Measurements from ENCODE around the gene ZNF618. TPM values are rescaled to one million over a fixed set of nuclear protein-coding genes. Genes with fewer than 3 reads are reported as not detected.

The ZNF618 gene
- total and polyA plus RNA-seq, 2 experiments from 2014 or later = 12.1 to 22.1 TPM

DNA sequence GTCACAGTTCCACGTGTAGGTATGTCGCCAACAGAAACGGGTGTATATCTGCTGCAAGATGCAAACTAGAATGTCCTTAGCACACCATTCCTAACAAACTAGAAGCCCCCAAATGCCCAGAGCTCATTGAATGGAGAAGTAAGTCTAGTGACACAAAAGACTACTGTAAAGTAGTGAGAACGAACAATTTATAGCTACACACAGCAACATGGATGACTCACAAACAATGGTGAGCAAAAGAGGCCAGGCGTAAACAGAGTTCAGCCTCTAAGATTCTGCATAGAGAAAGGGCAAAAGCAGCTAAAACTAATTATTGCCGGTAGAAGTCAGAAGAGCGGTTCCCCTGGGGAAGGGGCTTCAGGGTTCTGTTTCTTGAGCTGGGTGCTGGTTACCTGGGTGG lies 127.2 kb downstream of the ZNF618 start (continued):
- TF ChIP-seq ZNF462 (CRISPR knock-in tag; IDR thresholded peaks at IDR 0.05) (no peak), STAT1 (IDR thresholded peaks at IDR 0.05; ENCODE audit: unreplicated experiment) (no peak), JUNB (IDR thresholded peaks at IDR 0.05; ENCODE audit: unreplicated experiment) (no peak)
- TF ChIP-seq, protein P1, sequence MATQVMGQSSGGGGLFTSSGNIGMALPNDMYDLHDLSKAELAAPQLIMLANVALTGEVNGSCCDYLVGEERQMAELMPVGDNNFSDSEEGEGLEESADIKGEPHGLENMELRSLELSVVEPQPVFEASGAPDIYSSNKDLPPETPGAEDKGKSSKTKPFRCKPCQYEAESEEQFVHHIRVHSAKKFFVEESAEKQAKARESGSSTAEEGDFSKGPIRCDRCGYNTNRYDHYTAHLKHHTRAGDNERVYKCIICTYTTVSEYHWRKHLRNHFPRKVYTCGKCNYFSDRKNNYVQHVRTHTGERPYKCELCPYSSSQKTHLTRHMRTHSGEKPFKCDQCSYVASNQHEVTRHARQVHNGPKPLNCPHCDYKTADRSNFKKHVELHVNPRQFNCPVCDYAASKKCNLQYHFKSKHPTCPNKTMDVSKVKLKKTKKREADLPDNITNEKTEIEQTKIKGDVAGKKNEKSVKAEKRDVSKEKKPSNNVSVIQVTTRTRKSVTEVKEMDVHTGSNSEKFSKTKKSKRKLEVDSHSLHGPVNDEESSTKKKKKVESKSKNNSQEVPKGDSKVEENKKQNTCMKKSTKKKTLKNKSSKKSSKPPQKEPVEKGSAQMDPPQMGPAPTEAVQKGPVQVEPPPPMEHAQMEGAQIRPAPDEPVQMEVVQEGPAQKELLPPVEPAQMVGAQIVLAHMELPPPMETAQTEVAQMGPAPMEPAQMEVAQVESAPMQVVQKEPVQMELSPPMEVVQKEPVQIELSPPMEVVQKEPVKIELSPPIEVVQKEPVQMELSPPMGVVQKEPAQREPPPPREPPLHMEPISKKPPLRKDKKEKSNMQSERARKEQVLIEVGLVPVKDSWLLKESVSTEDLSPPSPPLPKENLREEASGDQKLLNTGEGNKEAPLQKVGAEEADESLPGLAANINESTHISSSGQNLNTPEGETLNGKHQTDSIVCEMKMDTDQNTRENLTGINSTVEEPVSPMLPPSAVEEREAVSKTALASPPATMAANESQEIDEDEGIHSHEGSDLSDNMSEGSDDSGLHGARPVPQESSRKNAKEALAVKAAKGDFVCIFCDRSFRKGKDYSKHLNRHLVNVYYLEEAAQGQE (IDR thresholded peaks at IDR 0.05; ENCODE audit: unreplicated experiment) = no peak

DNA sequence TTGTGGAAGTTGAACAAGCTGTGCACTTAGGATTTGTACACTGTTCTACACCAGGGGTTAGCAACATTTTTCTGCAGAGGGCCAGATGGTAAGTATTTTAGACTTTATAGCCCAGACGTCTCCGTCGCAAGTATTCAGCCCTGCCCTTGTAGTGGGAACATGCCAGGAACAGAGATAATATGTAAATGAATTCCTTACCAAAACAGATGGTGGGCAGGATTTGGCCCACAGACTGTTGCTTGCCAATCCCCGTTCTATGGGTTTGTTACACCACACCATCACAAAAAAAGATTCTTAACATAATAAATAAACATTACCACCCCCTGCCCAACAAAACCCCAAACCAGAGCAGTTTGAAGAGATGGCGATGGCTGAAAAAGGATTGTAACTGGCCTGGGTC lies 127.6 kb downstream of the ZNF618 start:
- H3K27me3 Mint-ChIP-seq (ENCODE audit: insufficient read depth, low read depth, poor library complexity) = peaks cover 4% of the 10 kb centered on the region
- H3K4me3 Mint-ChIP-seq = no peak overlapping the region
- ATAC-seq (no peak), DNase-seq (ENCODE audit: low spot score) (no peak)
- H3K36me3 ChIP-seq (ENCODE audit: insufficient read depth) = no peaks in the 10 kb centered on the region
- no peak overlapping the region for H3K4me3 ChIP-seq
- H3K27ac ChIP-seq (ENCODE audit: low read depth) = no peak overlapping the region
- no peaks in the 10 kb centered on the region for H3K4me1 ChIP-seq (ENCODE audit: insufficient read depth)
- no peaks in the 10 kb centered on the region for H3K27me3 ChIP-seq (ENCODE audit: insufficient read depth)
- H3K4me2 ChIP-seq = no peak overlapping the region
- no peaks in the 10 kb centered on the region for H3K79me2 ChIP-seq (replicated peaks; ENCODE audit: insufficient read depth)
- no peaks in the 10 kb centered on the region for H3F3A ChIP-seq (replicated peaks; ENCODE audit: low read depth)
- no peaks in the 10 kb centered on the region for H3K4me1 Mint-ChIP-seq
- H3K36me3 Mint-ChIP-seq (ENCODE audit: low read depth) = peaks cover 16% of the 10 kb centered on the region; the same call in 2 of the 3 replicates
- H2AFZ ChIP-seq = no peak overlapping the region
- H3K27ac Mint-ChIP-seq = no peak overlapping the region
- H3K9me3 Mint-ChIP-seq = no peaks in the 10 kb centered on the region
- TF ChIP-seq ETS1 (IDR thresholded peaks at IDR 0.05) (no peak), ZNF114 (CRISPR knock-in tag; IDR thresholded peaks at IDR 0.05) (no peak), CREB1 (CRISPR knock-in tag; IDR thresholded peaks at IDR 0.05; ENCODE audit: low read depth) (no peak)
- H4K20me1 ChIP-seq (replicated peaks; ENCODE audit: insufficient read depth) = 0 out of 2 replicates have a peak, but pooled peaks cover 6% of the 10 kb centered on the region
- no peaks in the 10 kb centered on the region for H3K9me2 ChIP-seq (ENCODE audit: insufficient read depth)
